Common myeloid progenitor, CD34-positive (primary cell): ENCODE data around the gene LIFR.

ENCODE experiments used
- CTCF ChIA-PET: fragments of 350-600 bp; sonication (Branson Sonifier 250); formaldehyde crosslinking; loops from one replicate; lab custom pipeline; 2021; ENCODE audit warnings: antibody characterized with exemption; lab: Charles Lee
- POLR2A ChIA-PET: fragments of 350-600 bp; sonication (Branson Sonifier 250); formaldehyde crosslinking; loops from one replicate; lab custom pipeline; 2021; ENCODE audit warnings: antibody characterized with exemption; lab: Charles Lee
- DNase-seq, 3 donors: peaks; one replicate each; pipeline versions ENCODE4 v3.0.0 to v3.0.0-alpha.2; 2013
- H3K27ac ChIP-seq, 2 experiments: 1 replicate in 1 of 2; 2 replicates in 1 of 2; pipeline ENCODE4 v1.7.0; 2013; ENCODE audit warnings: inconsistent platforms in 2 of 2, low read length in 2 of 2, mild to moderate bottlenecking in 2 of 2, low read depth in 1 of 2, moderate library complexity in 1 of 2; ENCODE audit not compliant: severe bottlenecking in 2 of 2, insufficient read depth in 1 of 2, poor library complexity in 1 of 2
- H3K27me3 ChIP-seq, 5 experiments: replicated peaks in 2 of 5; 1 replicate in 3 of 5; 2 replicates in 2 of 5; pipeline versions ENCODE4 v1.6.1 to v1.7.0; 2013; ENCODE audit warnings: low read length in 4 of 5, mild to moderate bottlenecking in 2 of 5, moderate library complexity in 2 of 5, inconsistent platforms in 1 of 5; ENCODE audit not compliant: insufficient read depth in 5 of 5, control insufficient read depth in 4 of 5
- H3K36me3 ChIP-seq, 4 experiments: 1 replicate in 2 of 4; 2 replicates in 2 of 4; pipeline versions ENCODE4 v1.6.1 to v1.7.0; 2013; ENCODE audit warnings: low read length in 3 of 4, control low read depth in 1 of 4, mild to moderate bottlenecking in 1 of 4; ENCODE audit not compliant: control insufficient read depth in 4 of 4, insufficient read depth in 4 of 4
- H3K4me1 ChIP-seq, 4 experiments: 1 replicate in 3 of 4; 2 replicates in 1 of 4; pipeline versions ENCODE4 v1.6.1 to v1.7.1; 2013; ENCODE audit warnings: low read length in 3 of 4, mild to moderate bottlenecking in 3 of 4, control low read depth in 1 of 4, inconsistent platforms in 1 of 4, moderate library complexity in 1 of 4; ENCODE audit not compliant: control insufficient read depth in 4 of 4, insufficient read depth in 4 of 4; ENCODE audit errors: control extremely low read depth in 1 of 4
- H3K4me3 ChIP-seq, 7 experiments: 1 replicate in 4 of 7; 2 replicates in 3 of 7; pipeline versions ENCODE4 v1.5.1 to v1.7.0; 2013; ENCODE audit warnings: mild to moderate bottlenecking in 7 of 7, low read length in 6 of 7, moderate library complexity in 6 of 7, inconsistent platforms in 2 of 7, low read depth in 2 of 7, control low read depth in 1 of 7; ENCODE audit not compliant: insufficient read depth in 4 of 7, control insufficient read depth in 1 of 7; ENCODE audit errors: extremely low read depth in 1 of 7
- H3K9me3 ChIP-seq, 5 experiments: 1 replicate in 4 of 5; 2 replicates in 1 of 5; pipeline versions ENCODE4 v1.6.1 to v1.7.1; 2013; ENCODE audit warnings: low read length in 4 of 5, mild to moderate bottlenecking in 2 of 5, inconsistent platforms in 1 of 5, low read depth in 1 of 5, moderate library complexity in 1 of 5; ENCODE audit not compliant: control insufficient read depth in 4 of 5, insufficient read depth in 2 of 5; ENCODE audit errors: control extremely low read depth in 1 of 5
- WGBS: methylation state at CpG from one replicate; pipeline ENCODE4 v1.1.5; 2013; ENCODE audit not compliant: insufficient coverage; 5-methylcytosine and 5-hydroxymethylcytosine counted together

Gene LIFR

DNA sequence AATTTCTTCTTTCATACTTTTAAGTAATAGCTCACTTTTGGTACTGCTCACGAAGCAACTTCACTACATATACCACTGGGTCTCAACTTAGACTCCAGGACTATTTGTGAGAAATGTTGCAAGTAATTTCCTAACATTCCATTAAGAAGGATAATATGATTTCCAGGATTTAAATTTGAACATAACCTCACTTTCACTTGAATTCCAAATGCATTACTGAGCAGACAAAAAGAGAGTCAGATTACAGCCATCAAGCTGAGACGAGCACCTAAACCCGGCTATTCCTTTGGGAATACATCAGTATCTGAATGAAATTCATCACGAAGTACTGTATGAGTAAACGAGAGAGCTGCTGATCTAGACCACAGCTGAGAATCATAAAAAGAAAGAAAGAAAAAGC lies 47.3 kb downstream of the LIFR start:
- Histone ChIP-seq H3K4me3 (no peak overlapping the region), H3K27me3 (peaks cover 1 to 52% (median 21%) of the 10 kb centered on the region in 5 experiments), H3K27ac (no peak overlapping the region), H3K9me3 (no peaks in the 10 kb centered on the region), H3K36me3 (no peaks in the 10 kb centered on the region), H3K4me1 (no peaks in the 10 kb centered on the region)
- CTCF ChIA-PET, result interaction anchor here (0.9 to 1.7 kb wide), 4 partner anchors 9 to 89 kb away, joined by 3 read pairs; no protein-coding TSS in a partner anchor
- DNase-seq, result no peak
- POLR2A ChIA-PET, result no interaction called here
- 80% methylated on average over 2 of the region's 5 CpGs for WGBS

DNA sequence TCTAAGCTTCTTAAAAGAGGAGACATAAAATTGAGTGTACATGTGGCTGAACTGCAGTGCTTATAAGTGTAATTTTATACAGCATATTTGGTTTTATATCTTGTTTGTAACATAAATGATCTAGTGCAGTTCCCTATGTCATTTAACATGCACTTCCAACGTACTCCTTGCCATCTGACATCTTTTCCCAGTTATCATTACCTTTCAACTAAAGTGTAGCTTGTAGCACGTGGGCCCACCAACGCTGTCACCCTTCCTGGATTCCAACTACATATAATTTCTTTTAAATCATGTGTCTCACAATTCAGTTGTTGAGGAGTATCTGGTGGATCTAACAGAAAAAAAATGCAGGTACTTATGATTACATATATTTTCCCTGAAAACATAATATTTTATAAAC lies 50.1 kb downstream of the LIFR start:
- no peak overlapping the region for H3K4me3 ChIP-seq
- H3K9me3 ChIP-seq, result no peaks in the 10 kb centered on the region
- no peaks in the 10 kb centered on the region for H3K36me3 ChIP-seq
- WGBS, result 100% methylated on average over 2 of the region's 3 CpGs
- POLR2A ChIA-PET, result no interaction called here
- no peak overlapping the region for H3K27ac ChIP-seq
- H3K4me1 ChIP-seq, result no peaks in the 10 kb centered on the region
- no peak for DNase-seq
- H3K27me3 ChIP-seq, result peaks cover 0 to 42% (median 11%) of the 10 kb centered on the region in 5 experiments
- CTCF ChIA-PET, result no interaction called here

DNA sequence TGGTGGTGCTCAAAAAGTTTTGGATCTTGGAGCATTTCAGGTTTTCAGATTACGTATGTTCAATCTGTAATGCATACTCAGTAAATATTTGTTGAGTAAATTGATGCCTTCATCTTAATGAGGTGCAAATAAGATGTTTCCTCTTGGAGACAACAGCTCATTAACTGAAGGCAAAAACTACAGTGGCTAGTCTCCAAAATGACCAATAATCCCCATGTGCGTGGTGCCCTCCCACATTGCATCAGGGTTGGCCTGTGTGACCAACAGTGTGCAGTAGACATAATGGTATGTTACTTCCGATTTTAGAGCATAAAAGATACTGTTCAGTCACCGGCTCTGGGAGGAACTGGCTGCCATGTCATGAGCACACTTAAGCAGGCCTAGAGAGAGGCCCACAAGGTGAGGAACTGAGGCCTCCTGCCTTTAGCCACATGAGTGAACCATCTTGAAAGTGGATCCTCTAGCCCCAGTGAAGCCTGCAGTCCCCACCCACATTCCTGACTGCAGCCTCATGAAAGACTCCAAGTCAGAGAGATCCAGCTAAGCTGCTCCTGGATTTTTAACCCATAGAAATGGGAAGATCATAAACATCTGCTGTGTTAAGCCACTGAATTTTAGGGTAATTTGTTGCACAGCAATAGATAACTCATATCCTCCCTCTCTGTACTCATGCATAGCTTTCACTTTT lies 55.7 kb downstream of the LIFR start:
- no peaks in the 10 kb centered on the region for H3K4me1 ChIP-seq
- H3K4me3 ChIP-seq, result no peak overlapping the region
- H3K27me3 ChIP-seq, result peaks cover 0 to 50% (median 17%) of the 10 kb centered on the region in 5 experiments
- WGBS, result 92% methylated on average over 3 of the region's 4 CpGs
- no peaks in the 10 kb centered on the region for H3K9me3 ChIP-seq
- no peaks in the 10 kb centered on the region for H3K36me3 ChIP-seq
- CTCF ChIA-PET, result no interaction called here
- DNase-seq, result no peak
- no peak overlapping the region for H3K27ac ChIP-seq
- POLR2A ChIA-PET, result no interaction called here

DNA sequence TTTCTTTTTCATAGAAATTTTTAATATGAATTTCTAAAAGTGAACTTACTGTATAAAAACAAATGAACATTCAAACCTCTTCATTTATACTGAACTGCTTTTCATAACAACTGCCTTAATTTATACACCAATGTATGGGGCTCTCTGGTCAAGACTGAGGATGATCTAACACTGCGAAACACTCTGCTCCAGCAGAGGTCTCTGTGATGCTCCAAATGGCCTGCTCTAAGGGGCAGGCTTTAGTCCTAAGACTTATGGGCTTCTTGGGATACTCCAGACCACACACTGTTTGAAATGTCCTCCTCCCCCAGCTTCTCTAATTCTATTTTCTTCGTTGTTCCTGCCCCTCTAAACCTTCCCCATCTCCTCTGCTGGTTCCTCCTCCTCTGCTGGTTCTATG lies 58.5 kb downstream of the LIFR start:
- POLR2A ChIA-PET, result no interaction called here
- Histone ChIP-seq H3K27me3 (peaks cover 0 to 58% (median 19%) of the 10 kb centered on the region in 5 experiments), H3K9me3 (no peaks in the 10 kb centered on the region), H3K27ac (no peak overlapping the region), H3K4me3 (no peak overlapping the region), H3K36me3 (no peaks in the 10 kb centered on the region), H3K4me1 (no peaks in the 10 kb centered on the region)
- CTCF ChIA-PET, result no interaction called here
- WGBS, result 73% methylated on average over 2 of the region's 2 CpGs
- DNase-seq, result no peak

DNA sequence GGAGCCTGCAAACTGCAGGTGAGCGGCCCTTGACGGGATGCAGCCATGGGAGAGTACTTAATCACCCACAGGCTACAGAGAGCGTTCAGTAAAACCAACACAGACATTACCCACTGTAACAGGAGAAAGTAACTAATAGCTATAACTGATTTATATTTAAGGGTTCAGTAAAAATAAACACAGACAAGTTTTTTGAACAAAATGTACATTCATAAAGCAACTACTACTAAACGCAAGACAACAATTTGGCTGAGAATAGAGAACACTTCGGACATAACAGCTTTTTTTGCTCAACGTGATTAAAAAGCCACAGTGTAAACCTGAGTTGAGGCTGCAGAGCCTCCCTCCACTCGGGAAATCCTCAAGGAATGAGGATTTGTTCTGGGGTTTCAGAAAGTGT lies 61.7 kb downstream of the LIFR start:
- ChIA-PET POLR2A (no interaction called here), CTCF (interaction anchor here (1.1 kb wide), 1 partner anchor 32 kb away, joined by 3 read pairs; no protein-coding TSS in a partner anchor)
- 88% methylated on average over 5 of the region's 7 CpGs for WGBS
- H3K36me3 ChIP-seq, result no peaks in the 10 kb centered on the region
- H3K4me3 ChIP-seq, result no peak overlapping the region
- no peaks in the 10 kb centered on the region for H3K4me1 ChIP-seq
- peaks cover 4 to 70% (median 26%) of the 10 kb centered on the region in 5 experiments for H3K27me3 ChIP-seq
- DNase-seq, result no peak
- no peak overlapping the region for H3K27ac ChIP-seq
- no peaks in the 10 kb centered on the region for H3K9me3 ChIP-seq

- H3K27me3 ChIP-seq, result peaks cover 4 to 71% (median 24%) of the 10 kb centered on the region in 5 experiments
- no peak for DNase-seq
- WGBS, result 97% methylated on average over 5 of the region's 6 CpGs
- no peaks in the 10 kb centered on the region for H3K36me3 ChIP-seq
- POLR2A ChIA-PET, result no interaction called here
- no peak overlapping the region for H3K4me3 ChIP-seq
- no peak overlapping the region for H3K27ac ChIP-seq
- no peaks in the 10 kb centered on the region for H3K4me1 ChIP-seq
- CTCF ChIA-PET, result interaction anchor here (1.1 kb wide), 1 partner anchor 33 kb away, joined by 3 read pairs; no protein-coding TSS in a partner anchor
- H3K9me3 ChIP-seq, result no peaks in the 10 kb centered on the region
These were observed 62.3 kb downstream of the LIFR start for GRCh38 chr5:38494175-38494574.

- Histone ChIP-seq H3K36me3 (no peaks in the 10 kb centered on the region), H3K4me3 (no peak overlapping the region), H3K27me3 (peaks cover 12 to 84% (median 49%) of the 10 kb centered on the region in 5 experiments), H3K4me1 (no peaks in the 10 kb centered on the region), H3K9me3 (no peaks in the 10 kb centered on the region), H3K27ac (no peak overlapping the region)
- ChIA-PET POLR2A (no interaction called here), CTCF (interaction anchor here (0.9 to 2.3 kb wide), 4 partner anchors 12 to 53 kb away, joined by 3 to 11 read pairs (median 3); no protein-coding TSS in a partner anchor)
- 92% methylated on average over 9 of the region's 10 CpGs for WGBS
- peak in 1 of 3 donors; percentile 6 for DNase-seq
These were observed 72.5 kb downstream of the LIFR start for GRCh38 chr5:38483805-38484398.
